ENCODE data around the gene RCAN1. TPM values are rescaled to one million over a fixed set of nuclear protein-coding genes. Genes with fewer than 3 reads are reported as not detected.
"Not testable (repeated sequence)": the region's sequence is repeated elsewhere in the genome, so short reads cannot be mapped to it uniquely, and the experiment has no call there.

The RCAN1 gene
- total RNA-seq, 1 donor from 2014 or later, result 30.1 TPM

GRCh38 chr21:34613679-34614627, 960 bp downstream of the RCAN1 start:
- TF ChIP-seq, protein P1, sequence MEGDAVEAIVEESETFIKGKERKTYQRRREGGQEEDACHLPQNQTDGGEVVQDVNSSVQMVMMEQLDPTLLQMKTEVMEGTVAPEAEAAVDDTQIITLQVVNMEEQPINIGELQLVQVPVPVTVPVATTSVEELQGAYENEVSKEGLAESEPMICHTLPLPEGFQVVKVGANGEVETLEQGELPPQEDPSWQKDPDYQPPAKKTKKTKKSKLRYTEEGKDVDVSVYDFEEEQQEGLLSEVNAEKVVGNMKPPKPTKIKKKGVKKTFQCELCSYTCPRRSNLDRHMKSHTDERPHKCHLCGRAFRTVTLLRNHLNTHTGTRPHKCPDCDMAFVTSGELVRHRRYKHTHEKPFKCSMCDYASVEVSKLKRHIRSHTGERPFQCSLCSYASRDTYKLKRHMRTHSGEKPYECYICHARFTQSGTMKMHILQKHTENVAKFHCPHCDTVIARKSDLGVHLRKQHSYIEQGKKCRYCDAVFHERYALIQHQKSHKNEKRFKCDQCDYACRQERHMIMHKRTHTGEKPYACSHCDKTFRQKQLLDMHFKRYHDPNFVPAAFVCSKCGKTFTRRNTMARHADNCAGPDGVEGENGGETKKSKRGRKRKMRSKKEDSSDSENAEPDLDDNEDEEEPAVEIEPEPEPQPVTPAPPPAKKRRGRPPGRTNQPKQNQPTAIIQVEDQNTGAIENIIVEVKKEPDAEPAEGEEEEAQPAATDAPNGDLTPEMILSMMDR (conservative IDR thresholded peaks at IDR 0.05; ENCODE audit: low read depth, low read length), result no peak
- H3K4me3 ChIP-seq (ENCODE audit: low read depth, low read length), result peak overlapping the region; percentile 64
- DNase-seq (ENCODE audit: low read depth), result no peak

GRCh38 chr21:34612557-34612956, 2.4 kb downstream of the RCAN1 start:
- TF ChIP-seq, protein P1 (conservative IDR thresholded peaks at IDR 0.05; ENCODE audit: low read depth, low read length), result no peak
- no peak for DNase-seq (ENCODE audit: low read depth)
- no peak overlapping the region for H3K4me3 ChIP-seq (ENCODE audit: low read depth, low read length)

DNA sequence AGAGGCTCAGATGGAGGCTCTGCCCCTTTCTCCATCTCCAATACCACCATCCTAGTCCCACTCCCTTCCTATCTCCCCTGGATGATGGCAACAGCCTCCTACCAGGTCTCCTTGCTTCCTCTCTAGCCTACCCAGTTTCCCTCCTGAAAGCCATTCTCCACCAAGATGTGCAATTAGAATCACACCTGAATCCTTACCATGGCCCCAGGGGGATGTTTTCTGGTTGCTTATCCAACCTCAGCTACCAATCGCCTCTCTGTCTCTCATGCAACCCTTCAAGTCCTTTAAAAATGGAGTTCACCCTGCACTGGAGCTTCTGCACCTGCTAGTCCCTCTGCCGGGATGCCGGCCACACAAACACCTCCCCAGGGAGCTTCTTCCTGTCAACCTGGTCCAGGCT, 2.9 kb downstream of the RCAN1 start:
- H3K4me3 ChIP-seq (ENCODE audit: low read depth, low read length), result no peak overlapping the region
- TF ChIP-seq, protein P1 (conservative IDR thresholded peaks at IDR 0.05; ENCODE audit: low read depth, low read length), result no peak
- DNase-seq (ENCODE audit: low read depth), result no peak

- H3K4me3 ChIP-seq (ENCODE audit: low read depth, low read length), result no peak overlapping the region
- DNase-seq (ENCODE audit: low read depth), result no peak
- TF ChIP-seq, protein P1 (conservative IDR thresholded peaks at IDR 0.05; ENCODE audit: low read depth, low read length), result no peak
Observed at GRCh38 chr21:34611528-34611927, 3.4 kb downstream of the RCAN1 start.

GRCh38 chr21:34609933-34610549, 4.9 kb downstream of the RCAN1 start:
- TF ChIP-seq, protein P1 (conservative IDR thresholded peaks at IDR 0.05; ENCODE audit: low read depth, low read length), result no peak
- H3K4me3 ChIP-seq (ENCODE audit: low read depth, low read length), result no peak overlapping the region
- no peak for DNase-seq (ENCODE audit: low read depth)

- TF ChIP-seq, protein P1 (conservative IDR thresholded peaks at IDR 0.05; ENCODE audit: low read depth, low read length), result no peak
- DNase-seq (ENCODE audit: low read depth), result no peak
- H3K4me3 ChIP-seq (ENCODE audit: low read depth, low read length), result no peak overlapping the region
Observed at GRCh38 chr21:34609244-34609932, 5.5 kb downstream of the RCAN1 start.

GRCh38 chr21:34607376-34607775, 7.5 kb downstream of the RCAN1 start:
- not testable (repeated sequence) for DNase-seq (ENCODE audit: low read depth)

More at GRCh38 chr21:34607376-34607775, 7.5 kb downstream of the RCAN1 start:
- H3K4me3 ChIP-seq (ENCODE audit: low read depth, low read length), result not testable (repeated sequence)
